SK-N-SH treated with all-trans-retinoic acid at 6 μM for 48 hours (cell line): Measurements from ENCODE around the gene CHIC2.

Experiments
- ATAC-seq: fragments of 200-7000 bp; cut with Tn5 transposase; 3 replicates; pipeline ENCODE4 v1.9.1; 2020; ENCODE audit warnings: mild to moderate bottlenecking, moderate library complexity
- ARNTL ChIP-seq: fragments of 450-650 bp; formaldehyde crosslinking; IDR thresholded peaks from 2 replicates; pipeline ENCODE4 v1.5.0; 2020; ENCODE audit warnings: low read depth, mild to moderate bottlenecking, moderate library complexity, borderline replicate concordance
- BACH2 ChIP-seq: fragments of 250-450 bp; sonication (Bioruptor Pico); IDR thresholded peaks from 2 replicates; pipeline ENCODE4 v1.9.0; 2021; ENCODE audit warnings: mild to moderate bottlenecking, borderline replicate concordance
- CSDC2 ChIP-seq: fragments of 250-450 bp; sonication (Bioruptor Pico); IDR thresholded peaks from 2 replicates; pipeline ENCODE4 v1.5.0; 2020; ENCODE audit warnings: mild to moderate bottlenecking, moderate library complexity
- ESRRG ChIP-seq: fragments of 250-450 bp; sonication (Bioruptor Pico); IDR thresholded peaks from 2 replicates; pipeline ENCODE4 v1.6.1; 2021; ENCODE audit warnings: mild to moderate bottlenecking
- GLIS3 ChIP-seq: fragments of 250-450 bp; sonication (Bioruptor Pico); IDR thresholded peaks from 2 replicates; pipeline ENCODE4 v1.5.0; 2020; ENCODE audit warnings: mild to moderate bottlenecking, moderate library complexity
- ISL1 ChIP-seq: fragments of 250-450 bp; sonication (Bioruptor Pico); IDR thresholded peaks from 2 replicates; pipeline ENCODE4 v2.1.2; 2022; ENCODE audit warnings: mild to moderate bottlenecking, moderate library complexity
- OSR1 ChIP-seq: fragments of 250-450 bp; sonication (Bioruptor Pico); IDR thresholded peaks from 2 replicates; pipeline ENCODE4 v1.8.0; 2022; ENCODE audit warnings: moderate library complexity, mild to moderate bottlenecking, inconsistent platforms
- PPARA ChIP-seq: fragments of 250-450 bp; sonication (Bioruptor Pico); IDR thresholded peaks from 2 replicates; pipeline ENCODE4 v1.5.0; 2020; ENCODE audit warnings: mild to moderate bottlenecking, borderline replicate concordance
- RARB ChIP-seq: fragments of 250-450 bp; sonication (Bioruptor Pico); IDR thresholded peaks from 2 replicates; pipeline ENCODE4 v1.8.0; 2021; ENCODE audit warnings: mild to moderate bottlenecking, moderate library complexity
- SNAI2 ChIP-seq: fragments of 250-450 bp; sonication (Bioruptor Pico); IDR thresholded peaks from 2 replicates; pipeline ENCODE4 v1.5.0; 2020; ENCODE audit warnings: mild to moderate bottlenecking, moderate library complexity
- TCF4 ChIP-seq: fragments of 250-450 bp; sonication (Bioruptor Pico); IDR thresholded peaks from 2 replicates; pipeline ENCODE4 v1.8.0; 2021; ENCODE audit warnings: mild to moderate bottlenecking, moderate library complexity, borderline replicate concordance
- ZFP3 ChIP-seq: fragments of 250-450 bp; sonication (Bioruptor Pico); IDR thresholded peaks from 2 replicates; pipeline ENCODE4 v1.5.0; 2020; ENCODE audit warnings: mild to moderate bottlenecking, moderate library complexity
- ZFP30 ChIP-seq: fragments of 450-650 bp; formaldehyde crosslinking; IDR thresholded peaks from 2 replicates; pipeline ENCODE4 v1.5.0; 2022; ENCODE audit warnings: mild to moderate bottlenecking, moderate library complexity
- ZNF565 ChIP-seq: fragments of 450-650 bp; formaldehyde crosslinking; conservative IDR thresholded peaks from 2 replicates; pipeline ENCODE4 v1.5.0; 2020; ENCODE audit warnings: low read depth, mild to moderate bottlenecking, moderate library complexity
- ZNF8 ChIP-seq: fragments of 450-650 bp; formaldehyde crosslinking; IDR thresholded peaks from 2 replicates; pipeline ENCODE4 v1.5.0; 2020; ENCODE audit warnings: mild to moderate bottlenecking, moderate library complexity
- TF ChIP-seq, protein P1 (sequence below): fragments of 250-450 bp; sonication (Bioruptor Pico); IDR thresholded peaks from 2 replicates; pipeline ENCODE4 v1.8.0; 2020; ENCODE audit warnings: mild to moderate bottlenecking, moderate library complexity, borderline replicate concordance
- TF ChIP-seq, protein P2 (sequence below): fragments of 250-450 bp; sonication (Bioruptor Pico); IDR thresholded peaks from 2 replicates; pipeline ENCODE4 v1.8.0; 2021; ENCODE audit warnings: low read depth, mild to moderate bottlenecking, moderate library complexity, borderline replicate concordance
- TF ChIP-seq, protein P3 (sequence below): fragments of 250-450 bp; sonication (Bioruptor Pico); IDR thresholded peaks from 2 replicates; pipeline ENCODE4 v1.5.1; 2021; ENCODE audit warnings: mild to moderate bottlenecking, moderate library complexity
- TF ChIP-seq, protein P4 (sequence below): fragments of 250-450 bp; sonication (Bioruptor Pico); IDR thresholded peaks from 2 replicates; pipeline ENCODE4 v1.5.1; 2020; ENCODE audit warnings: low read depth, mild to moderate bottlenecking, moderate library complexity

CHIC2 gene

DNA sequence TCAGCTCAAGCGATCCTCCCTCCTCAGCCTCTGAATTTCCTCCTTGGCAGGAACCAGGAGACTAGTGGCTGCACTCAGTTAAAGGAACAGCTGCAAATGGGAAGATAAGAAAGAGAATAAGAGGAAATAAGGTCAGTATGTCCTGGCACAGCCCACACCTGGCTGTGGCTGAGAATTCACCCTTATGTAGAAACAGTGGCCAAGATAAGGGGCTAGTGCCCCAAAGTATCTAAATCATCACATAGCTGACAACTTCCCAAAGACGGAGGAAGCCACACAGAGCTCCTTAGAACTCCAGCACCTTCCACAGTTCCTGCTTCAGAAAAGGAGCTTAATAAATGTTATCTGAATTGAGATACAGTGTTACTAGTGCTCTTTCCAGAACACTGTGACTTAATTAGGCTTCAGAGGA, 2.3 kb upstream of the CHIC2 start:
- no peak for ATAC-seq

DNA sequence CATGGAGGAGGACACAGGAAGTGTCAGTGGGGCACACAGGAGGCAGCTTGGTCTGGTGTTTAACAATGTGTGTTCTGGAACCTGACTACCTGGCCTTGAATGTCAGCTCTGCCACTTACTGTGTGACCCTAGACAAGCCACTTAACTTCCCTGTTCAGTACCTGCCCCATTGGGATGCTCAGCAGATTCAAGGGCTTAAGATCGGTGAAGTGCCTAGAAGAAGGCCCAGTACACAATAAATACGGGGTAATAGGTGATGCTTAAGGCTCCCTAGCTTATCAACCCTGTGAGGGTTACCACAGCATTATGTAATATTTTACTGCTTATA, 1.6 kb upstream of the CHIC2 start:
- TF ChIP-seq CSDC2 (CRISPR knock-in tag): no peak
- no peak for TF ChIP-seq ISL1 (CRISPR knock-in tag)
- no peak for TF ChIP-seq OSR1 (CRISPR knock-in tag)
- no peak for TF ChIP-seq ZFP30 (CRISPR knock-in tag)
- no peak for TF ChIP-seq RARB
- TF ChIP-seq, protein P1, sequence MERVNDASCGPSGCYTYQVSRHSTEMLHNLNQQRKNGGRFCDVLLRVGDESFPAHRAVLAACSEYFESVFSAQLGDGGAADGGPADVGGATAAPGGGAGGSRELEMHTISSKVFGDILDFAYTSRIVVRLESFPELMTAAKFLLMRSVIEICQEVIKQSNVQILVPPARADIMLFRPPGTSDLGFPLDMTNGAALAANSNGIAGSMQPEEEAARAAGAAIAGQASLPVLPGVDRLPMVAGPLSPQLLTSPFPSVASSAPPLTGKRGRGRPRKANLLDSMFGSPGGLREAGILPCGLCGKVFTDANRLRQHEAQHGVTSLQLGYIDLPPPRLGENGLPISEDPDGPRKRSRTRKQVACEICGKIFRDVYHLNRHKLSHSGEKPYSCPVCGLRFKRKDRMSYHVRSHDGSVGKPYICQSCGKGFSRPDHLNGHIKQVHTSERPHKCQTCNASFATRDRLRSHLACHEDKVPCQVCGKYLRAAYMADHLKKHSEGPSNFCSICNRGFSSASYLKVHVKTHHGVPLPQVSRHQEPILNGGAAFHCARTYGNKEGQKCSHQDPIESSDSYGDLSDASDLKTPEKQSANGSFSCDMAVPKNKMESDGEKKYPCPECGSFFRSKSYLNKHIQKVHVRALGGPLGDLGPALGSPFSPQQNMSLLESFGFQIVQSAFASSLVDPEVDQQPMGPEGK: no peak
- no peak for ATAC-seq

More for the DNA sequence above, 2.3 kb upstream of the CHIC2 start:
- no peak for TF ChIP-seq ZNF565 (CRISPR knock-in tag)
- TF ChIP-seq BACH2 (CRISPR knock-in tag): no peak
- TF ChIP-seq, protein P2, sequence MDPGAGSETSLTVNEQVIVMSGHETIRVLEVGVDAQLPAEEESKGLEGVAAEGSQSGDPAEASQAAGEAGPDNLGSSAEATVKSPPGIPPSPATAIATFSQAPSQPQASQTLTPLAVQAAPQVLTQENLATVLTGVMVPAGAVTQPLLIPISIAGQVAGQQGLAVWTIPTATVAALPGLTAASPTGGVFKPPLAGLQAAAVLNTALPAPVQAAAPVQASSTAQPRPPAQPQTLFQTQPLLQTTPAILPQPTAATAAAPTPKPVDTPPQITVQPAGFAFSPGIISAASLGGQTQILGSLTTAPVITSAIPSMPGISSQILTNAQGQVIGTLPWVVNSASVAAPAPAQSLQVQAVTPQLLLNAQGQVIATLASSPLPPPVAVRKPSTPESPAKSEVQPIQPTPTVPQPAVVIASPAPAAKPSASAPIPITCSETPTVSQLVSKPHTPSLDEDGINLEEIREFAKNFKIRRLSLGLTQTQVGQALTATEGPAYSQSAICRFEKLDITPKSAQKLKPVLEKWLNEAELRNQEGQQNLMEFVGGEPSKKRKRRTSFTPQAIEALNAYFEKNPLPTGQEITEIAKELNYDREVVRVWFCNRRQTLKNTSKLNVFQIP: no peak
- TF ChIP-seq TCF4 (CRISPR knock-in tag): no peak
- no peak for TF ChIP-seq ISL1 (CRISPR knock-in tag)

DNA sequence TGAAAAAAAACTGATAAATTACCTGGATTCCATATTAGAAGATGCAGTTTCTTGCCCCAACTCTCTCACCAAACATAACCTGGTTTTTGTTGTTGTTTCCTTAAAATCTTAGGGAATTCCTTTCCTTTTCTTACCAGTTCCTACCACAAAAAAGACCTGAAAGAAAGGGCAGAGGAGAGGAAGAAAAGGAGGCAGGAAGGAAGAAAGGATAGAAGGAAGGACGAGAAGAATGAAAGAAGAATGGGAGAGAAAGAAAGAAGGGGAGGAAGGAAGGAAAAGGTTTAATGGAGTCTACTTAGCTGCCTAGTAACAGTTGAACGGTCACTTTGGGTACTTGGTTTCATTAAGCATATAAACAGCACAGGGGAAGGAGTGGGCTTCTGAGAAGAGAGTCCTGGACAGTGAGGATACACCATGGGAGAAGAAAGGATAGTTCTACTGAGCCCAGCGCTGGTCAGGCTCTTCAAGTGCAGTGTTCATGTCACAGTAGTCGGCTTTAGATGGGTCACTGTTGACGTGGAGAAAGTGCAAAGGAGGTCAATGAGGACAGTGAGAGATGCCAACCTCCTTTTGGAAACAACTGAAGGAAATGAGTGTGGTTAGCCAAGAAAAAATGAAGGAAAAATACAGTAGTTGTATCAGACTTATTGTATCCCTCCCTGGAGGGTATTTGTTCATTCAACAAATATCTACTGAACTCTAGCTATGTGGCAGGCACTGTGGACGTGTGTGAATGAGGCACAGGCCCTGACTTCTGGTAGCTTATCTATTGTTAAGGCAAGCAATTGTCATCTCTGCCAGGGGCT, 1.1 kb upstream of the CHIC2 start:
- no peak for ATAC-seq
- TF ChIP-seq, protein P2: no peak
- TF ChIP-seq GLIS3 (CRISPR knock-in tag) (no peak), ISL1 (CRISPR knock-in tag) (no peak), SNAI2 (no peak), CSDC2 (CRISPR knock-in tag) (no peak), TCF4 (CRISPR knock-in tag) (no peak), PPARA (no peak), BACH2 (CRISPR knock-in tag) (no peak), ARNTL (CRISPR knock-in tag) (no peak), ZNF8 (CRISPR knock-in tag) (no peak), RARB (no peak), ESRRG (CRISPR knock-in tag) (no peak), ZFP3 (CRISPR knock-in tag) (no peak), ZNF565 (CRISPR knock-in tag) (no peak)
- TF ChIP-seq, protein P1: no peak
- TF ChIP-seq, protein P3, sequence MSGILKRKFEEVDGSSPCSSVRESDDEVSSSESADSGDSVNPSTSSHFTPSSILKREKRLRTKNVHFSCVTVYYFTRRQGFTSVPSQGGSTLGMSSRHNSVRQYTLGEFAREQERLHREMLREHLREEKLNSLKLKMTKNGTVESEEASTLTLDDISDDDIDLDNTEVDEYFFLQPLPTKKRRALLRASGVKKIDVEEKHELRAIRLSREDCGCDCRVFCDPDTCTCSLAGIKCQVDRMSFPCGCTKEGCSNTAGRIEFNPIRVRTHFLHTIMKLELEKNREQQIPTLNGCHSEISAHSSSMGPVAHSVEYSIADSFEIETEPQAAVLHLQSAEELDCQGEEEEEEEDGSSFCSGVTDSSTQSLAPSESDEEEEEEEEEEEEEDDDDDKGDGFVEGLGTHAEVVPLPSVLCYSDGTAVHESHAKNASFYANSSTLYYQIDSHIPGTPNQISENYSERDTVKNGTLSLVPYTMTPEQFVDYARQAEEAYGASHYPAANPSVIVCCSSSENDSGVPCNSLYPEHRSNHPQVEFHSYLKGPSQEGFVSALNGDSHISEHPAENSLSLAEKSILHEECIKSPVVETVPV (CRISPR knock-in tag): no peak
- TF ChIP-seq, protein P4, sequence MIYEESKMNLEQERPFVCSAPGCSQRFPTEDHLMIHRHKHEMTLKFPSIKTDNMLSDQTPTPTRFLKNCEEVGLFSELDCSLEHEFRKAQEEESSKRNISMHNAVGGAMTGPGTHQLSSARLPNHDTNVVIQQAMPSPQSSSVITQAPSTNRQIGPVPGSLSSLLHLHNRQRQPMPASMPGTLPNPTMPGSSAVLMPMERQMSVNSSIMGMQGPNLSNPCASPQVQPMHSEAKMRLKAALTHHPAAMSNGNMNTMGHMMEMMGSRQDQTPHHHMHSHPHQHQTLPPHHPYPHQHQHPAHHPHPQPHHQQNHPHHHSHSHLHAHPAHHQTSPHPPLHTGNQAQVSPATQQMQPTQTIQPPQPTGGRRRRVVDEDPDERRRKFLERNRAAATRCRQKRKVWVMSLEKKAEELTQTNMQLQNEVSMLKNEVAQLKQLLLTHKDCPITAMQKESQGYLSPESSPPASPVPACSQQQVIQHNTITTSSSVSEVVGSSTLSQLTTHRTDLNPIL: no peak
